ENCODE measurements around the gene LILRB5. TPM values are rescaled to one million over a fixed set of nuclear protein-coding genes. Genes with fewer than 3 reads are reported as not detected.

The LILRB5 gene
- polyA plus RNA-seq, 2 of the 4 experiments (the other 2 are of a cell fraction) = not detected

DNA sequence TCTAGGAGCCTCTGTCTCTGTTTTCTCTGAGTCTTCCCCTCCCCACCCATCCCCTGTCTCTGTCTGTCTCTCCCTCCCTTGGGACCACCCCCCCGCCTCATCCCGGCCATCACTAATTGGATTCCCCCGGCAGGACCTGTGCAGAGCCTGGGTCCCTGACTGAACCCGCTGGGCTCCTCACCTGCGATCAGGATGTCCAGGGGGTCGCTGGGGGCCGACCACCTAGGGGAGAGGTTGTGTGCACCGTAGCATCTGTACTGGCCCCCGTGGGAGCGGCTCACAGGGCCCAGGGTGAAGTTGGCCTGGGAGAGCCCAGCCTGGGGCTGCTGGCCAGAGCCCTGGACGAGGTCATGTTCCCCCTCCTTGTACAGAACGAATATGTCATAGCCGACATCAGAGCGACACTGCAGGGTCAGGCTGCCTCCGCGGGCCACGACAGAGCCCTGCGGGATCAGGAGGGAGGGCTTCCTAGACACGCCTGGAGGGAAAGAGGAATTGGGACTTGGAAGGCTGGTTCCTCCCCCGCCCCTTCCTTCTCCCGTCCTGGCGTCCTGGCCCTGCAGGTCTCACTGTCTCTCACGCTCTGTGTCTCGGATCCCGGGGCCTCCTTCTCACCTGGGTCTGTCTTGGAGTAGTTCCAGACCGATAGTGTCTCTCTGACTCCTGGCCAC lies 1.8 kb downstream of the LILRB5 start:
- H3K4me2 ChIP-seq = no peak overlapping the region
- CTCF ChIA-PET = interaction anchor here (0.7 to 1.0 kb wide), 2 partner anchors 11 to 659 kb away, joined by 3 to 4 read pairs; no protein-coding TSS in a partner anchor
- no peaks in the 10 kb centered on the region for H3K9me3 ChIP-seq
- no peak for ATAC-seq
- H3K4me3 ChIP-seq = no peak overlapping the region
- 18% methylated on average over 16 of the region's 26 CpGs for WGBS (ENCODE audit: missing lambda C conversion rate)
- H3K27ac ChIP-seq = no peak overlapping the region
- POLR2A ChIA-PET = no interaction called here
- H3K4me1 ChIP-seq = no peaks in the 10 kb centered on the region
- no peak for FAIRE-seq
- TF ChIP-seq EHF (CRISPR knock-in tag; IDR thresholded peaks at IDR 0.05) = no peak
- TF ChIP-seq TFCP2L1 (CRISPR knock-in tag; IDR thresholded peaks at IDR 0.05) = no peak
- TF ChIP-seq ESRRA (IDR thresholded peaks at IDR 0.05; ENCODE audit: borderline replicate concordance, low read length) = no peak
- TF ChIP-seq SREBF2 (IDR thresholded peaks at IDR 0.05) = no peak
- no peak for TF ChIP-seq MAZ (IDR thresholded peaks at IDR 0.05; ENCODE audit: borderline replicate concordance, low read depth, low read length)
- TF ChIP-seq, protein P1, sequence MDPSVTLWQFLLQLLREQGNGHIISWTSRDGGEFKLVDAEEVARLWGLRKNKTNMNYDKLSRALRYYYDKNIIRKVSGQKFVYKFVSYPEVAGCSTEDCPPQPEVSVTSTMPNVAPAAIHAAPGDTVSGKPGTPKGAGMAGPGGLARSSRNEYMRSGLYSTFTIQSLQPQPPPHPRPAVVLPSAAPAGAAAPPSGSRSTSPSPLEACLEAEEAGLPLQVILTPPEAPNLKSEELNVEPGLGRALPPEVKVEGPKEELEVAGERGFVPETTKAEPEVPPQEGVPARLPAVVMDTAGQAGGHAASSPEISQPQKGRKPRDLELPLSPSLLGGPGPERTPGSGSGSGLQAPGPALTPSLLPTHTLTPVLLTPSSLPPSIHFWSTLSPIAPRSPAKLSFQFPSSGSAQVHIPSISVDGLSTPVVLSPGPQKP (IDR thresholded peaks at IDR 0.05; ENCODE audit: low read depth, low read length) = no peak
- TF ChIP-seq, protein P2, sequence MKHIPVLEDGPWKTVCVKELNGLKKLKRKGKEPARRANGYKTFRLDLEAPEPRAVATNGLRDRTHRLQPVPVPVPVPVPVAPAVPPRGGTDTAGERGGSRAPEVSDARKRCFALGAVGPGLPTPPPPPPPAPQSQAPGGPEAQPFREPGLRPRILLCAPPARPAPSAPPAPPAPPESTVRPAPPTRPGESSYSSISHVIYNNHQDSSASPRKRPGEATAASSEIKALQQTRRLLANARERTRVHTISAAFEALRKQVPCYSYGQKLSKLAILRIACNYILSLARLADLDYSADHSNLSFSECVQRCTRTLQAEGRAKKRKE (CRISPR knock-in tag; IDR thresholded peaks at IDR 0.05; ENCODE audit: low read depth) = no peak
- no peak for TF ChIP-seq KDM1A (IDR thresholded peaks at IDR 0.05; ENCODE audit: low read depth)
- TF ChIP-seq KDM5A (IDR thresholded peaks at IDR 0.05) = no peak
- no peak for TF ChIP-seq POLR2AphosphoS2 (conservative IDR thresholded peaks at IDR 0.05; ENCODE audit: low read length)
- TF ChIP-seq ZFP36 (IDR thresholded peaks at IDR 0.05; ENCODE audit: borderline replicate concordance, partially characterized antibody) = no peak
- no peak for TF ChIP-seq EHMT2 (IDR thresholded peaks at IDR 0.05; ENCODE audit: low read depth)
- TF ChIP-seq, protein P3, sequence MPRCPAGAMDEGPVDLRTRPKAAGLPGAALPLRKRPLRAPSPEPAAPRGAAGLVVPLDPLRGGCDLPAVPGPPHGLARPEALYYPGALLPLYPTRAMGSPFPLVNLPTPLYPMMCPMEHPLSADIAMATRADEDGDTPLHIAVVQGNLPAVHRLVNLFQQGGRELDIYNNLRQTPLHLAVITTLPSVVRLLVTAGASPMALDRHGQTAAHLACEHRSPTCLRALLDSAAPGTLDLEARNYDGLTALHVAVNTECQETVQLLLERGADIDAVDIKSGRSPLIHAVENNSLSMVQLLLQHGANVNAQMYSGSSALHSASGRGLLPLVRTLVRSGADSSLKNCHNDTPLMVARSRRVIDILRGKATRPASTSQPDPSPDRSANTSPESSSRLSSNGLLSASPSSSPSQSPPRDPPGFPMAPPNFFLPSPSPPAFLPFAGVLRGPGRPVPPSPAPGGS (IDR thresholded peaks at IDR 0.05) = no peak
- TF ChIP-seq, protein P4, sequence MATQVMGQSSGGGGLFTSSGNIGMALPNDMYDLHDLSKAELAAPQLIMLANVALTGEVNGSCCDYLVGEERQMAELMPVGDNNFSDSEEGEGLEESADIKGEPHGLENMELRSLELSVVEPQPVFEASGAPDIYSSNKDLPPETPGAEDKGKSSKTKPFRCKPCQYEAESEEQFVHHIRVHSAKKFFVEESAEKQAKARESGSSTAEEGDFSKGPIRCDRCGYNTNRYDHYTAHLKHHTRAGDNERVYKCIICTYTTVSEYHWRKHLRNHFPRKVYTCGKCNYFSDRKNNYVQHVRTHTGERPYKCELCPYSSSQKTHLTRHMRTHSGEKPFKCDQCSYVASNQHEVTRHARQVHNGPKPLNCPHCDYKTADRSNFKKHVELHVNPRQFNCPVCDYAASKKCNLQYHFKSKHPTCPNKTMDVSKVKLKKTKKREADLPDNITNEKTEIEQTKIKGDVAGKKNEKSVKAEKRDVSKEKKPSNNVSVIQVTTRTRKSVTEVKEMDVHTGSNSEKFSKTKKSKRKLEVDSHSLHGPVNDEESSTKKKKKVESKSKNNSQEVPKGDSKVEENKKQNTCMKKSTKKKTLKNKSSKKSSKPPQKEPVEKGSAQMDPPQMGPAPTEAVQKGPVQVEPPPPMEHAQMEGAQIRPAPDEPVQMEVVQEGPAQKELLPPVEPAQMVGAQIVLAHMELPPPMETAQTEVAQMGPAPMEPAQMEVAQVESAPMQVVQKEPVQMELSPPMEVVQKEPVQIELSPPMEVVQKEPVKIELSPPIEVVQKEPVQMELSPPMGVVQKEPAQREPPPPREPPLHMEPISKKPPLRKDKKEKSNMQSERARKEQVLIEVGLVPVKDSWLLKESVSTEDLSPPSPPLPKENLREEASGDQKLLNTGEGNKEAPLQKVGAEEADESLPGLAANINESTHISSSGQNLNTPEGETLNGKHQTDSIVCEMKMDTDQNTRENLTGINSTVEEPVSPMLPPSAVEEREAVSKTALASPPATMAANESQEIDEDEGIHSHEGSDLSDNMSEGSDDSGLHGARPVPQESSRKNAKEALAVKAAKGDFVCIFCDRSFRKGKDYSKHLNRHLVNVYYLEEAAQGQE (IDR thresholded peaks at IDR 0.05) = no peak
- TF ChIP-seq, protein P5, sequence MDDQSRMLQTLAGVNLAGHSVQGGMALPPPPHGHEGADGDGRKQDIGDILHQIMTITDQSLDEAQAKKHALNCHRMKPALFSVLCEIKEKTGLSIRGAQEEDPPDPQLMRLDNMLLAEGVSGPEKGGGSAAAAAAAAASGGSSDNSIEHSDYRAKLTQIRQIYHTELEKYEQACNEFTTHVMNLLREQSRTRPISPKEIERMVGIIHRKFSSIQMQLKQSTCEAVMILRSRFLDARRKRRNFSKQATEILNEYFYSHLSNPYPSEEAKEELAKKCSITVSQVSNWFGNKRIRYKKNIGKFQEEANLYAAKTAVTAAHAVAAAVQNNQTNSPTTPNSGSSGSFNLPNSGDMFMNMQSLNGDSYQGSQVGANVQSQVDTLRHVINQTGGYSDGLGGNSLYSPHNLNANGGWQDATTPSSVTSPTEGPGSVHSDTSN (IDR thresholded peaks at IDR 0.05) = no peak
- no peak for TF ChIP-seq CBX8 (IDR thresholded peaks at IDR 0.05)
- TF ChIP-seq, protein P6, sequence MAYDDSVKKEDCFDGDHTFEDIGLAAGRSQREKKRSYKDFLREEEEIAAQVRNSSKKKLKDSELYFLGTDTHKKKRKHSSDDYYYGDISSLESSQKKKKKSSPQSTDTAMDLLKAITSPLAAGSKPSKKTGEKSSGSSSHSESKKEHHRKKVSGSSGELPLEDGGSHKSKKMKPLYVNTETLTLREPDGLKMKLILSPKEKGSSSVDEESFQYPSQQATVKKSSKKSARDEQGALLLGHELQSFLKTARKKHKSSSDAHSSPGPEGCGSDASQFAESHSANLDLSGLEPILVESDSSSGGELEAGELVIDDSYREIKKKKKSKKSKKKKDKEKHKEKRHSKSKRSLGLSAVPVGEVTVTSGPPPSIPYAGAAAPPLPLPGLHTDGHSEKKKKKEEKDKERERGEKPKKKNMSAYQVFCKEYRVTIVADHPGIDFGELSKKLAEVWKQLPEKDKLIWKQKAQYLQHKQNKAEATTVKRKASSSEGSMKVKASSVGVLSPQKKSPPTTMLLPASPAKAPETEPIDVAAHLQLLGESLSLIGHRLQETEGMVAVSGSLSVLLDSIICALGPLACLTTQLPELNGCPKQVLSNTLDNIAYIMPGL (CRISPR knock-in tag; IDR thresholded peaks at IDR 0.05; ENCODE audit: borderline replicate concordance) = no peak
- TF ChIP-seq HOXB5 (CRISPR knock-in tag; IDR thresholded peaks at IDR 0.05) = no peak
- TF ChIP-seq HOXB13 (CRISPR knock-in tag; IDR thresholded peaks at IDR 0.05; ENCODE audit: low read depth) = no peak
- TF ChIP-seq HDAC2 (IDR thresholded peaks at IDR 0.05) = no peak
- no peak for DNase-seq (ENCODE audit: low read depth in 1 of 2, low spot score in 1 of 2)
